Measurements from ENCODE around the gene SLC28A3.

SLC28A3 gene

DNA sequence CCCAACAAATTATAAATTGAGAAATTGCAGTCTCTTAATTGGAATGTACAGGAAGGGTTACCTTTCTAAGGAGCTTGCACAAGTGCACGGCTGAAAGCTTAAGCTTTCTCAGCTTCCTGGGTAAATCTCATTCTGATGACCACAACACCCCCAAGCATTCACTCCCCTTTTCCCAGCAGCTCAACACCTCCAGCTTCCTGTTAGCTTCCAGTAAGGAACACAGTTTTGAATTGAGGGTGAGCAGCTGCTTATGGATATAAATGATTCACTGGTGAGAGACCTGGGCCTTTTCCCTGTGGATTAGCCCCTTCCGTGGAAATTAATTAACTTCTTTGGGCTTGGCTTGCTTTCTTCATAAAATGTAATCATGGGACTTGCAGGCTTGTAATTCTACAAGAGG lies 101.2 kb downstream of the SLC28A3 start:
- DNase-seq (ENCODE audit: low read depth), result no peak

DNA sequence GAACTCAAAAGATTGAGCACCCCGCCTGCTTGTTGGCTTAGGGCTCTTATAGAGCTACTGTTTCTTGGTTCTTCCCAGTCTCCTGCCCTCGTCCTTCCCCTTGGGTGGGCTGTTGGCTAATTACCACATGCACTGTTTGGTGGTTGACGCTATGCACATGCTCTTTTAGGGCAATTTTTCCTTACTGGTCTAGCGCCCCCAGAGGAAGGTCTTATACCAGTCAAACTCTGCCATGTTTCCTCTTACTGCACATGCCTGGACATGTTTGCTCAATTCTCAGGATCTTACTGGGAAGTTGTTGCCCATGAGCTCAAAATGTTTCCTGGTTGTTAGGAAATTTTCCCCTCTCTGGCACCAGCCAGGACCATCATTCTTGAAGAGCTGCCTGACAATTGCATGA lies 101.9 kb downstream of the SLC28A3 start:
- DNase-seq (ENCODE audit: low read depth), result no peak

DNA sequence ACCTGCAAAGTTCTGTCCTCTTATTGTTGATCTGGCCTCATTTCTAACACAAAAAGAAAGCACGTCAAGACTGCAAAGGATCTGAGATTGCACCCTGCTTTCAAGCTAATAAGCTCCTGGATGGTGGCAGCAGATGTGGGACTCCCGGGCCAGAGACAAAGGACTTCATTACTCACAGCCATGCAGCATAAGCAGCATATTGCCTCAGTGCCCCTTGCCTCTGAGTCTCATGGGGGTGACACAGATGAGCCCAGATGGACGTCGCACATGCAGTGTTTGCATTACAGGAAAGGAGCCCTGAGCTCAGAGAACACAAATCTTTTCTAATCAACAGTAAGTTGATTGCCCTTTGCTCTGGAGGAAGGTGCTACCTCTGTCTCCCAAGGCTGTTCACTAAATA lies 105.0 kb downstream of the SLC28A3 start:
- no peak for DNase-seq (ENCODE audit: low read depth)

GRCh38 chr9:84230355-84231145 lies 110.0 kb downstream of the SLC28A3 start:
- DNase-seq (ENCODE audit: low read depth), result no peak

DNA sequence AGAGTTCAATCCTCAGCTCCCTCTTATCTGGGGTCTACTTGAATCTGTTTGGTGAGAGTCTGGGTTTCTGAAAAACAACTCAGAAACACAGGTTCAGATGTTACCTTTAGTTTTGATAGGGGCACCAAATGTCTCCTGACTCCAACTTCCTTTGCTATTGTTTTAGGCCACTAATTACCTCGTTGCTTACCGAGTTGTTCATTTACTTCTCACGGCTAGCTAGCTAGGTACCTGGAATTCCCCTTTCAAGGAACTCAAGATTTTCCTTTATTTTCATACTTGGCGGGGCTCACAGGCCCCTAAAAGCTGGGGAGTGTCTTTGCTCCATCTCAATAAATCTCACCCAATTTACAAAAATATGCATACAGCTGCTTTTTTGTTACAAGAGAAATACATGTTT lies 111.4 kb downstream of the SLC28A3 start:
- DNase-seq (ENCODE audit: low read depth), result no peak

- DNase-seq (ENCODE audit: low read depth), result no peak
These were observed 112.3 kb downstream of the SLC28A3 start for GRCh38 chr9:84228130-84228720.

GRCh38 chr9:84226126-84226525 lies 114.4 kb downstream of the SLC28A3 start:
- no peak for DNase-seq (ENCODE audit: low read depth)
